Measurements from ENCODE around the gene CERS4.

DNA sequence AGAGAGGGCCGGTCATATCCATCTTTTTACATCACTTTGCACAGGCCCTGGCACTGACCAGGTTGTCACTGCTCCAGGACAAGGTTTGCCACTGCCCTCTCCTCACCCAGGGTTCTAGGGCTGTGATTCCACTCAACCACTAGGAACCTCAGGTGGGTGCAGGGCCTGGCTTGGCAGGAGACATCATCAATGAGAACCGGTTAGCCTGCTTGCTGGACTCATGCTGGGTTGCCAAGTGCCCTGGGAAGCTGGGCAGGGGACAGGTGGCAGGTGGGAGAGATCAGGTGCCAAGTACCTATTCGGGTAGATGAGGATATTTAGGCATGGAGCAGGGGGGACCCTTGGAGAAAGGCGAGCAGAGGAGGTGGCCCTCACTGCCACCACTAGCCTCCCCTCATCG, 4.2 kb upstream of the CERS4 start:
- TF ChIP-seq, protein P1, sequence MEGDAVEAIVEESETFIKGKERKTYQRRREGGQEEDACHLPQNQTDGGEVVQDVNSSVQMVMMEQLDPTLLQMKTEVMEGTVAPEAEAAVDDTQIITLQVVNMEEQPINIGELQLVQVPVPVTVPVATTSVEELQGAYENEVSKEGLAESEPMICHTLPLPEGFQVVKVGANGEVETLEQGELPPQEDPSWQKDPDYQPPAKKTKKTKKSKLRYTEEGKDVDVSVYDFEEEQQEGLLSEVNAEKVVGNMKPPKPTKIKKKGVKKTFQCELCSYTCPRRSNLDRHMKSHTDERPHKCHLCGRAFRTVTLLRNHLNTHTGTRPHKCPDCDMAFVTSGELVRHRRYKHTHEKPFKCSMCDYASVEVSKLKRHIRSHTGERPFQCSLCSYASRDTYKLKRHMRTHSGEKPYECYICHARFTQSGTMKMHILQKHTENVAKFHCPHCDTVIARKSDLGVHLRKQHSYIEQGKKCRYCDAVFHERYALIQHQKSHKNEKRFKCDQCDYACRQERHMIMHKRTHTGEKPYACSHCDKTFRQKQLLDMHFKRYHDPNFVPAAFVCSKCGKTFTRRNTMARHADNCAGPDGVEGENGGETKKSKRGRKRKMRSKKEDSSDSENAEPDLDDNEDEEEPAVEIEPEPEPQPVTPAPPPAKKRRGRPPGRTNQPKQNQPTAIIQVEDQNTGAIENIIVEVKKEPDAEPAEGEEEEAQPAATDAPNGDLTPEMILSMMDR (IDR thresholded peaks at IDR 0.05): no peak
- TF ChIP-seq POLR2AphosphoS5 (IDR thresholded peaks at IDR 0.05): no peak

Measured in esophagus muscularis mucosa (tissue), 3 donors.